HEK293T (cell line): Measurements from ENCODE around the gene SCYL2.

Experiments
- ELF4 ChIP-seq: fragments of 450-650 bp; IDR thresholded peaks from 2 replicates; pipeline ENCODE4 v1.6.1; 2017; ENCODE audit warnings: antibody characterized with exemption
- FOXA1 ChIP-seq: fragments of 450-650 bp; IDR thresholded peaks from 2 replicates; pipeline ENCODE4 v1.6.1; 2016; ENCODE audit warnings: mild to moderate bottlenecking
- SP1 ChIP-seq: fragments of 450-650 bp; IDR thresholded peaks from 2 replicates; pipeline ENCODE4 v1.6.1; 2017
- TARDBP ChIP-seq: fragments of 450-650 bp; IDR thresholded peaks from 2 replicates; pipeline ENCODE4 v1.6.1; 2016

DNA sequence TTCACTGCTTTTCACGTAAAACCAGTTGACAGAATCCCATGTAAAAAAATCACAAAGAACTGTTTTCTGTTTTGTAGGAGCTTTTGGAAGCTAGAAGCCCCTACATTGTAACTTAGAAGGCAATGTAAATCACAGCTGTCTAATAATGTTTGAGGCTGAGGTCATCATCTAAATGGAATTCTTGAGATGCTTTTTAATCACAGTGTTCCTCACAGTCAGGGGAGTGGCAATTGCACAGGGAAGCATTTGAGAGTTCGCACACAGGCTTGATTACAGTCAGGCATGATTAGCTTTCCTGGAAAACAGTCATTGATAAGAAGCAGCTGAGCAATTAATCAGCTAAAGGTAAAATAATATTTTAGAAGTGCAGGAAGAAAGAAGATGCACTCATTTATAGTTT is 92.8 kb downstream of the SCYL2 start:
- TF ChIP-seq ELF4 (no peak), SP1 (no peak), FOXA1 (no peak), TARDBP (no peak)
